Transverse colon (tissue), 4 donors: Measurements from ENCODE around the gene GRHL1.

ENCODE experiments used
- CTCF ChIP-seq, 5 experiments: fragments of 200-600 bp in 3 of 5; fragments of 450-650 bp in 2 of 5; sonication (generic) in 3 of 5; IDR thresholded peaks; 1 replicate in 2 of 5; 2 replicates in 3 of 5; pipeline ENCODE4 v1.5.1; 2016 to 2017; ENCODE audit warnings: antibody characterized with exemption in 5 of 5, inconsistent platforms in 3 of 5, mild to moderate bottlenecking in 2 of 5, moderate library complexity in 1 of 5
- POLR2A ChIP-seq: fragments of 450-650 bp; IDR thresholded peaks from one replicate; pipeline ENCODE4 v1.6.1; 2016; ENCODE audit warnings: antibody characterized with exemption, mild to moderate bottlenecking, moderate library complexity
- POLR2AphosphoS5 ChIP-seq, 3 donors: sonication (generic); formaldehyde crosslinking; IDR thresholded peaks; one replicate each; pipeline ENCODE4 v1.6.1; 2016; ENCODE audit warnings: antibody characterized with exemption in 3 of 3

GRCh38 chr2:10004401-10004800, 52.9 kb downstream of the GRHL1 start:
- no peak for TF ChIP-seq CTCF (IDR thresholded peaks at IDR 0.05)
- TF ChIP-seq POLR2AphosphoS5 (IDR thresholded peaks at IDR 0.05) = no peak
- no peak for TF ChIP-seq POLR2A
